ENCODE data around the gene MRPL46. TPM values are rescaled to one million over a fixed set of nuclear protein-coding genes. Genes with fewer than 3 reads are reported as not detected.

MRPL46 gene
- total and polyA plus RNA-seq, 12 donors = 36.4 to 108 (median 80.3) TPM

GRCh38 chr15:88423331-88423730 is 43.9 kb downstream of the MRPL46 start:
- WGBS, 2 donors = 80 to 84% methylated on average over 8 of the region's 8 CpGs
- peaks cover 0 to 26% (median 6%) of the 10 kb centered on the region in 7 donors for H3K27me3 ChIP-seq
- H3K4me1 ChIP-seq = no peaks in the 10 kb centered on the region
- no peak overlapping the region for H3K4me3 ChIP-seq
- DNase-seq = no peak
- no peak overlapping the region for H3K27ac ChIP-seq
- no peaks in the 10 kb centered on the region for H3K36me3 ChIP-seq
- intact Hi-C loops (cut with DNase I) = no loop called here
- no peak for ATAC-seq
- H3K9me3 ChIP-seq = no peaks in the 10 kb centered on the region
- TF ChIP-seq CTCF (IDR thresholded peaks at IDR 0.05) = no peak

- Histone ChIP-seq H3K4me1 (no peaks in the 10 kb centered on the region), H3K27ac (no peak overlapping the region), H3K36me3 (no peaks in the 10 kb centered on the region), H3K4me3 (no peak overlapping the region), H3K27me3 (peaks cover 0 to 17% (median 4%) of the 10 kb centered on the region in 7 donors), H3K9me3 (no peaks in the 10 kb centered on the region)
- ATAC-seq = no peak
- no peak for TF ChIP-seq CTCF (IDR thresholded peaks at IDR 0.05)
- no peak for DNase-seq
- intact Hi-C loops (cut with DNase I) = no loop called here
- 70 to 75% methylated on average over 3 of the region's 3 CpGs for WGBS, 2 donors
These were observed 47.4 kb downstream of the MRPL46 start for GRCh38 chr15:88419830-88420229.

Other genes with a start within 250 kb of the MRPL46 start
- gene NTRK3, start 210.6 kb downstream of the MRPL46 start, total RNA-seq = 1 to 10 TPM in 9 of 10 donors, under 1 TPM in 1; 0.45 to 4.6 (median 2.3) TPM
- gene NTRK3, start 210.6 kb downstream of the MRPL46 start, polyA plus RNA-seq = 1 to 10 TPM; 1.2 to 5.6 TPM
- gene MRPS11, start 320 bp upstream of the MRPL46 start, total RNA-seq = 10 to 100 TPM; 53.3 to 72.6 (median 64.7) TPM
- 10 to 100 TPM; 47.5 to 95.0 TPM for gene MRPS11, start 320 bp upstream of the MRPL46 start, polyA plus RNA-seq
- 10 to 100 TPM in 1 of 10 donors, 1 to 10 TPM in 9; 6.5 to 10.5 (median 8.7) TPM for gene DET1, start 79.3 kb upstream of the MRPL46 start, total RNA-seq
- 1 to 10 TPM; 2.9 to 3.4 TPM for gene DET1, start 79.3 kb upstream of the MRPL46 start, polyA plus RNA-seq
- 1 to 10 TPM; 4.0 to 9.5 (median 5.6) TPM for gene AEN, start 154.0 kb upstream of the MRPL46 start, total RNA-seq
- gene AEN, start 154.0 kb upstream of the MRPL46 start, polyA plus RNA-seq = 10 to 100 TPM in 1 of 2 donors, 1 to 10 TPM in 1; 3.4 to 13.2 TPM
- gene ISG20, start 171.6 kb upstream of the MRPL46 start, total RNA-seq = 10 to 100 TPM in 1 of 10 donors, 1 to 10 TPM in 9; 2.0 to 23.0 (median 4.5) TPM
- gene ISG20, start 171.6 kb upstream of the MRPL46 start, polyA plus RNA-seq = 10 to 100 TPM in 1 of 2 donors, 1 to 10 TPM in 1; 3.6 to 13.8 TPM